Measurements from ENCODE around the gene SMAD4. TPM values are rescaled to one million over a fixed set of nuclear protein-coding genes. Genes with fewer than 3 reads are reported as not detected.
A peak's percentile ranks its signal among the peaks of the same experiment; 100 is the strongest.
"Not testable (repeated sequence)": the region's sequence is repeated elsewhere in the genome, so short reads cannot be mapped to it uniquely, and the experiment has no call there.

Gene SMAD4
- polyA plus RNA-seq, 1 donor = 184 TPM

DNA sequence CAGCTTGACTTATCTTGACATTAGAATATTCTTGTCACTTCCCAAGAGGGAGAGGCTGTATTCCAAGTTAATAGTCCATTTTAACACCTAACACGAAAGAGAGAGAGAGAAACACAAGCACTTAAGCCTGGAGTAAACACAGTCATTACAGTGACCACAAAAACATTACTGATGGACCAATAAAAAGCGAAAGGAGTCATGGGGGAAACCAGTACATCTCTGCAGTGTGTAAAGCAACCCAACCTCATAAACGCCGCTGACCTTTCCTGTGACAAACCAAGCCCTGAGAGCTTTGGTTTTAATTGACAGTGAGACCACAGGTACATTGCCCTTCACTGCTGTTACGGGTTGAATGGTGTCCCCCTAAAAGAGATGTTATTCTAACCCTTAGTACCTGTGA, 78.3 kb downstream of the SMAD4 start:
- DNase-seq = no peak

DNA sequence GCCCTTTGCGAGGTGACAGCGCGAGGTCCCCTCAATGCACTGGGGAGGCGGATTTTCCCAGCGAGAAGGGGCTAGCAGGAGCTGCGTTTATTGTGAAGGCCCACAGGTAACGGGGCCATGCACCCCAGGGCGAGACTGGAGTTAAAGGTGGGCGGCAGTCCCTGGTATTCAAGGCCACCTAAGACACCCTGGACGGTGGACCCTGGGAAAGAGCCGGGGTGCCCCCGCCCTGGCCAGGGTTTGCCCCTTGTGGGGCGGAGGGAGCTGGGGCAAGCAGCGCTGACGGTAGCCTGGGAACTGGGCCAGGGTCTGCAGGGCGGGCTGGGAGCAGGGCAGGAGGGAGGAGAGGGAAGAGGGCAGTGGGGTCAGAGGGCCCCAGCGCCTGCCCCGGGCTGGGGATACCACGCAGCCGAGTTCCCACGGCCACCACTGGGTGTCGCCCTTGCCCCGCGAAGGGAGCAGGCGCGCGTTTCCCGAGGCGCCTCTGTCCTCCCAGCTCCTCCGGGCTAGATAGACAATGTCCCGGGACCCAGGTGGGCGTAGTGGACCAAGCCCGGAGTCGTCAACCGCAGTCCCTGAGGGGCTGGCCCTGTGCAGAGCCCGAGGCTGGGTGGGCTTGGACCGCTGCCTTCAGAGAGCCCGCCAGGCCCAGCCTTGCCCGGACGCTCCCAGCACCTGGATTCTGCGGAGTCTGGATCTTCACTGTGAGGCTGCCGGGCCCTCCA, 80.2 kb downstream of the SMAD4 start:
- DNase-seq = peak; percentile 36

DNA sequence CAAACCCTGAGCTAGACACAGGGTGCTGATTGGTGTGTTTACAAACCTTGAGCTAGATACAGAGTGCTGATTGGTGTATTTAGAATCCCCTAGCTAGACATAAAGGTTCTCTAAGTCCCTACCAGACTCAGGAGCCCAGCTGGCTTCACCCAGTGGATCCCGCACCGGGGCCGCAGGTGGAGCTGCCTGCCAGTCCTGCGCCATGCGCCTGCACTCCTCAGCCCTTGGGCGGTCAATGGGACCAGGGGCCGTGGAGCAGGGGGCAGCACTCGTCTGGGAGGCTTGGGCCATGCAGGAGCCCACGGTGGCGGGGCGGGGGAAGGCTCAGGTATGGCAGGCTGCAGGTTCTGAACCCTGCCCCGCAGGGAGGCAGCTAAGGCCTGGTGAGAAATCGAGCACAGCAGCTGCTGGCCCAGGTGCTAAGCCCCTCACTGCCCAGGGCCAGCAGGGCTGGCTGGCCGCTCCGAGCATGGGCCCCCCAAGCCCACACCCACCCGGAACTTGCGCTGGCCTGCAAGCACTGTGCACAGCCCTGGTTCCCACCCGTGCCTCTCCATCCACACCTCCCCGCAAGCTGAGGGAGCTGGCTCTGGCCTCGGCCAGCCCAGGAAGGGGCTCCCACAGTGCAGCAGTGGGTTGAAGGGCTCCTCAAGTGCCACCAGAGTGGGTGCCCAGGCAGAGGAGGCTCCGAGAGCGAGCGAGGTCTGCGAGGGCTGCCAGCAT, 81.8 kb downstream of the SMAD4 start:
- not testable (repeated sequence) for DNase-seq

DNA sequence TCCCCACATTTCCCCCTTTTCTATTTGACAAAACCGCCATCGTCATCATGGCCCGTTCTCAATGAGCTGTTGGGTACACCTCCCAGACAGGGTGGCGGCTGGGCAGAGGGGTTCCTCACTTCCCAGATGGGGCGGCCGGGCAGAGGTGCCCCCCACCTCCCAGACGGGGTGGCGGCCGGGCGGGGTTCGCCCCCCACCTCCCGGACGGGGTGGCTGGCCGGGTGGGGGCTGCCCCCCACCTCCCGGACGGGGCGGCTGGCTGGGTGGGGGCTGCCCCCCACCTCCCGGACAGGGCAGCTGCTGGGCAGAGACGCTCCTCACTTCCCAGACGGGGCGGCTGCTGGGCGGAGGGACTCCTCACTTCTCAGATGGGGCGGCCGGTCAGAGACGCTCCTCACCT, 87.0 kb downstream of the SMAD4 start:
- DNase-seq = not testable (repeated sequence)

DNA sequence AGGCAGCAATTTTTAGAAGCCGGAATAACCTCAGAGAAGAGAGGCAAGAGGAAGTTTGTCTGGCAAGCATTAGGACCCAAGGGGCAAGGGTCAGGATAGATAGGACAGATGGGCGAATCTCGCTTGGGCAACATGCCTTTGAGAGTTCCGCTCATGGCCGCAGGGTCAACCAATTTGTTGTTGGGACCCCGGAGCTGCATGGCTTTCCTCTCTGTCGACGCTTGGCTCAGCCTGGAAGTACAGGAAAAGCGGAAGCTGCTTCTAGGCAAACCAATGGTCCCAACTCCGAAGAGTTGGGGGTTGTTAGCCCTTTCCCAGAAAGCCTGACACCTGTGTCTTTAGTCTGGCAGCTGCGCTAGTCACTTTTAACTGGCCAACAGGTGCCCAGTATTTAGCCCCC, 89.5 kb downstream of the SMAD4 start:
- DNase-seq = not testable (repeated sequence)

DNA sequence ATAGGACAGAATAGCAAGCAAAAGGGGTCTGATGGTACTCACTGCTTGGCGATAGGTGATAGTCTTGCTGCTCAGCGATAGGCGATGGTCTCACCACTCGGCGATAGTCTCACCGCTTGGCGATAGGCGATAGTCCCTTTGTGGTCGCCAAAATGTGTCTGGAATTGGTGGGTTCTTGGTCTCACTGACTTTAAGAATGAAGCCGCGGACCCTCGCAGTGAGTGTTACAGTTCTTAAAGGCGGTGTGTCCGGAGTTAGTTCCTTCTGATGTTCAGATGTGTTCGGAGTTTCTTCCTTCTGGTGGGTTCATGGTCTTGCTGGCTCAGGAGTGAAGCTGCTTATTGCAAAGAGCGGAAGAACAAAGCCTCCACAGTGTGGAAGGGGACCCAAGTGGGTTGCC, 90.0 kb downstream of the SMAD4 start:
- DNase-seq = not testable (repeated sequence)

DNA sequence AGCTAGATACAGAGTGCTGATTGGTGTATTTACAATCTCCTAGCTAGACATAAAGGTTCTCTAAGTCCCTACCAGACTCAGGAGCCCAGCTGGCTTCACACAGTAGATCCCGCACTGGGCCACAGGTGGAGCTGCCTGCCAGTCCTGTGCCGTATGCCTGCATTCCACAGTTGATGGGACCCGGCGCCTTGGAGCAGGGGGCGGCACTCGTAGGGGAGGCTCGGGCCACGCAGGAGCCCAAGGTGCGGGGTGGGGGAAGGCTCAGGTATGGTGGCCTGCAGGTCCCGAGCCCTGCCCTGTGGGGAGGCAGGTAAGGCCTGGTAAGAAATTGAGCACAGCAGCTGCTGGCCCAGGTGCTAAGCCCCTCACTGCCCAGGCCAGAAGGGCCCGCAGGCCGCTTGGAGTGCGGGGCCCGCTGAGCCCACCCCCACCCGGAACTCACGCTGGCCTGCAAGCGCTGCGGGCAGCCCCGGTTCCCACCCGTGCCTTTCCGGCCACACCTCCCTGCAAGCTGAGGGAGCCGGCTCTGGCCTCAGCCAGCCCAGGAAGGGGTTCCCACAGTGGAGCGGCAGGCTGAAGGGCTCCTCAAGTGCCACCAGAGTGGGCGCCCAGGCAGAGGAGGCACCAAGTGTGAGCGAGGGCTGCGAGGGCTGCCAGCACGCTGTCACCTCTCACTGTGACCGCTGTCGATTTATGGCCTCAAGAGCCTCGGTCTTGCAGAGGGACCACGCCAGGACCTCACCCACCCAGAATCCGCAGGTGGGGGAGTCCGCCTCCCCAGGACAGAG, 91.0 kb downstream of the SMAD4 start:
- no peak for DNase-seq

DNA sequence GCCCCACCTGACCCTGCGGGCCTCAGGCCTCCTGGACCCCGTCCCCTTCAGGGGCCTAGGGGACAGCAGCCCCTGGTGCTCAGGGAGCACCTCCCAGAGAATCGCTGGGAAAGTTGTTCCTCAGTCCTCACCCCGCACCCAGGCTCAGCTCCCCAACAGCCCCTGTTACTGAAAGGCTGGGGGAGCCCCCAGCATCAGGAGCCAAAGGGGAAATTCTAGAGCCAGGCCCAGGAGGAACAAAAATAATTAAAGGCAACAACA, 91.5 kb downstream of the SMAD4 start:
- DNase-seq = no peak

DNA sequence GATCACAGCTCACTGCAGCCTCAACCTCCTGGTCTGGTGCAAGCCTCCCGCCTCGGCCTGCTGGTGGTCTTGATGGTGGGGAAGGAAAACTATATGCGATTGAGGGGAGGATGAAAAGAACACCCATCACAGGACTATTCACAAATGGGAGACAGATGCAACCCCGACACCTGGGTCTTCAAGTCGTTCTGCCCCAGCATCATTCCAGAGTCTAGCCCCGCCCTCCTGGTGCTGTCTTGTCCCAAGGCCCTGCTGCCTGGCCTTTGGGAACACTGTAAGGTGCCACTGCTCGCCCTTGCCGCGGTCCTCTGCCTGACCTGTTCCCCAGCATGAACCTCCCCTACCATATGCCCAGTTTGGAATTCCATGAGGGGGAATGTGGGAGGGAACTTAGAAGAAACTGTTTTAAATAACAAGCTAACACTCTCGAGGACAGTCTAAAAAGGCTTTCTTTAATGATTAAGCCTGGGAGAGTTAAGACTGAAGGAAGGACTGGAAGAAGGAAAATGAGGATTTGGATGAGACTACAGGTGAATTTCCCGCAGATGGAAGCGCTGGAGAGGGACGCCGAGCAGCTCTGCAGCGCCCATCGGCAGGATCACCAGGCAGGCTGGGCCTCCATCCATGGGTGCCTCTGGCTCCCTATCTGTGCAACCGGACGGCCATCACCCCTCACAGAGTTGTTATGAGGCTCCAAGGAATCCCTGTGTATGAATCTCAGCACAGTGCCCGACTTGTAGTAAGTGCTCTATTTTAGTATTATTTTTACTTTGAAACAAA, 92.4 kb downstream of the SMAD4 start:
- DNase-seq = no peak

DNA sequence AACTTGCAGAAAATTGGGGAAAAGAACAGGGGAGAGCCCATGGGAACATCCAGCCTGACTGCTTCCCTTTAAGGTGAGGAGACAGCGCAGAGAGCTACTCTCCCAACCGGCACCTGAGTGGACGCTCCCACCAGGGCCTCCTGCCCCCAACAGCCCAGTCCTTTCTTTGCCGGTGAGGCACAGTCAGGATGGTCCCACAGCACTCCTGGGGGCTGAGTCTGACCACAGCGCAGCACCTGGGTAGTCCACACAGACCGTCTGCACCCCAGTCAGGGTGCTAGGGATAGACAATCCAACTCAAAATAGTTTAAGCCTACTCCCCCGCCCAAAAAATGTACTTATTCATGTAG, 93.0 kb downstream of the SMAD4 start:
- DNase-seq = no peak

DNA sequence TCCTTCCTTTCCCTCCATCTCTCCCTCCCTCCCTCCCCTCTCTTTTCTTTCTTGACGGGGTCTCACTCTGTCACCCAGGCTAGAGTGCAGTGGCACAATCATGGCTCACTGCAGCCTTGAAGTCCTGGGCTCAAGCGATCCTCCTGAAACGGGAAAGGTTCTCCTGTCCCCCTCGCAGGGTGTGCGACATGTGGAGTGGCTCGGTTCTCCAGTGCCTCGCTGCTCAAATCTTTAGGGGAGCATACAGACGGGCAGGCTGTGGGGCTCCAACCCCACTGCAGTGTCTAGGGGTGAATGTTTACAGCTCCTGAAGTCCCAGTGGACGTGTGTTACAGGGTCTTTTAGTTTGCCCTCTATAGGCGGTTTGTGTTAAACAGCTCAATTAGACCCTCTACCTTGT, 93.5 kb downstream of the SMAD4 start:
- no peak for DNase-seq

DNA sequence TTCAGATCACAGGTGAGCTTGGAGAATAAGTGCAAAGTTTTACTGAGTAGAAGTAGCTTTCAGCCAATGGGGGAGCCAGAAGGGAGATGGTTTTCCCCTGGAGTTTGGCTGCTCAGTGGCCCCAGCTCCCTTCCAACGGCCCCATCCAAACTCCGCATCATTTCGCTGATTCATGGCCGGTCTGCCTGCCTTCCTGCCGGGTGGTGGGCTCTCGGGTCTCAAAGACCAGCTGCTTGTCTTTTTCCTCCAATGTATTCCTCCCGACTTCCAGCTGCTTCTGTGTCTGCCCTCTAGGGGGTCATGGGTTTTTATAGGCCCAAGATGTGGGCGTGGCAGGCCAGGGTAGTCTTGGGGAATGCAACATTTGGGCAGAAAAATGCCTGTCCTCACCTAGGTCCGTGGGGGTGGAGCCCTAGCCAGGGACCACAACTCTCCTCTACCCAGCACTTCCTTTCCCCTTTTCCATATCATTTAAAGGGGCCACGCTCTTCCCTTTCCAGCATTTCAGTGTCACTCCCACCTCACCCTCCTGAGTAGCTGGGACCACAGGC, 94.0 kb downstream of the SMAD4 start:
- DNase-seq = no peak

DNA sequence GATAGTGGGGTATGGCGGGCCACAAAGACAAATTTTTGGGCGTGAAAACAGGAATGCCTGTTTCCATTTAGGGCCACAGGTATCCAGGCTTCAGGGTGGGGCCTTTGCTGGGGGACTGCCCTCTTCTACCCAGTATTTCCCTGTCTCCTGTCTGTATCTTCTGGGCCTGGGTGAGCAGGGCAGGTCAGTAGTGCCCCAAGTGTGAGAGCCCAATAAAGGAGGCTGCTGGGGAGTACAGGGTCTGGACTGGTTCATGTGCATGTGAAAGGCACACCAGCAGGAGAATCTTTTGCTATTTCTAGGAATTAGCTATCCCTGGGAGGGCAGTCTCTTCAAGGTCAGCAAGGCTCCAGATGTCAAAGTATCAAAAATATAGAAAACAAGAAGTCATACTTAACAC, 96.0 kb downstream of the SMAD4 start:
- no peak for DNase-seq

DNA sequence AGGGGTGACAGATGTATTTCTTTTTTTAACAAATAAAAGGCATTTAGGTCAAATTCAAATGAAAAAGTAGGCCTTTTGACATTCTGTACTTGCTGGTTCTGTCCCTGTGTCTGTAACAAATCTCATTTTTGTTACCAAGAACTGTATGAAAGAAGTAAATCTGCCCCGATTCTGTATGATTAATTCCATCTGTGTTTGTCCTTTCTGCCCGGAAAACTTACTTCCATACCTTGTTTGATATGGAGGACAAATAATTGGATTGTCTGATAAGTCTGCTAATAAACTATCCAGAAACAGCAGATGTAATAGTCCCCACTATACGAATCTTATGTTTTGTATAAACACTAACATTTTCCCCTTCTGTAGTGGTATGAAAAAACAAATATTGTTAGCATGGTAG, 97.7 kb downstream of the SMAD4 start:
- no peak for DNase-seq

DNA sequence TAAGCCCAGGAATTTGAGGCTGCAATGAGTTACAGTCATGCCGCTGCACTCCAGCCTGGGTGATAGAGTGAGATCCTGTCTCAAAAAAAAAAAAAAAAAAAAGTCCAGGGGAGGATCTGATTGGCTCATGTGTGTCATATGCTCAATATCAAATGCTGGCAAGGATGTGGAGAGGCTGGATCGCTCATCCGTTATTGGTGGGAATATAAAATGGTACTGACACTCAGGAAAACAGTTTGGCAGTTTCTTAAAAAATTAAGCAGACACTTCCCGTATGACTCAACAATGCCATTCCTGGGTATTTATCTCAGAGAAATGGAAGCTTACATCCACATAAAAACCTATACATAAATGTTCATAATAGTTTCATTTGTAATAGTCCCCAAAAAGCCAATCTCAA, 98.5 kb downstream of the SMAD4 start:
- DNase-seq = no peak

DNA sequence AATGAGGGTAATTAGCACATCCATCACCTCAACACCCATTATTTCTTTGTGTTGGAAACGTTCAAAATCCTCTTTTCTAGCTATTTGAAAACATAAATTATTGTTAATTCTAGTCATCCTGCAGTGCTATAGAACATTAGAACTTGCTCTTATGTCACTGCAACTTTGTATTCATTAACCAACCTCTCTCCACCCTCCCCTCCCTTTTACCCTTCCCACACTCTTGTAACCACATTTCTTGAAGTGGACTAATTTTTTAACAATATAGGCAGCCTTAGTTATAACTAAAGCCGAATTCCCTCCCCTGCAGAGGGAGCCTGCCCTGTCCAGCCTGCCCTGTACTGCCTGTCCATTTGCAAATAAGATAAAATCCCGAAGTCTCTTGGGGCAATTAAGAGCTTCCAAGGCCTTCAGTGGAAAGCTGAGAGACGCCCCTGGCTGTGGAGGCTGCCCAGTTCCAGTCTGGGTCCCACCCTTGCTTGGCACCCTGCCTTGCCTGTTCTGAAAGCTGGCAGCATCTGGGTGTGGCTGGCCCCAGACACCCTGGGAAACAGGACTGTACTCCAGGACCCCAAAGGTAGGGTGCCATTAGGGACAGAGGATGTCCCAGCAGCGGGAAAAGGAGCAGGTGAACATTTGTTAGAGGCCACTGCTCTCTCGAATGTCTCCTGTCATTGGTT, 102.4 kb downstream of the SMAD4 start:
- no peak for DNase-seq

DNA sequence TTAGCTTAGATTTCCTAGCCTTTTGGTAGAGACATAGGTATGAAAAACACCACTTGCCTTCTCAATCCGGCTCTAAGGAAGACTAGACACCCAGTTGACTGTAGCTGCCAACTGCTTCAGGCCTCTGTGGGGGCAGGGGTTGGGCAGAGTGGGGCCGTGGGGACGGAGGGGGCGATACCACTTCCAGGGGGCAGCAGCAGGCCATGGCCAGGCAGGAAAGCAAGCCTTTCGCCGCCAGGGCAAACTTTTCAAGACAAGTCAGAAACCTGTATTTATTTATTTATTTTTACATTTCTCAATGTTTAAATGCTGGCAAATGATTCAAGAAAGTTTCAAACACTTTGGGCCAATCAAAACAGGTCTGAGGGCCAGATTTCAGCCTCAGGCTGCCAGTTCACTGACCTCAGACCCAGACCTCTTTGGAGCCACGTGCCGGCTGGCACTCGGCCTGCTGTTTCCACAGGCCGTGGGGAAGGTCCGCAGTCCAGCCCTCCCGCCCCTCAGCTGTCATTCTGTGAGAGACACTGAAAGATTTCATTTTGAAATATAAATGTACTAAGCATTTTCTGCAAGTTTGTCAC, 103.7 kb downstream of the SMAD4 start:
- DNase-seq = no peak

Measured in left kidney (tissue), 2 donors.